ENCODE measurements around the gene UBE2E1. TPM values are rescaled to one million over a fixed set of nuclear protein-coding genes. Genes with fewer than 3 reads are reported as not detected.

UBE2E1 gene
- total RNA-seq, 4 donors from 2014 or later: 89.4 to 153 (median 121) TPM

DNA sequence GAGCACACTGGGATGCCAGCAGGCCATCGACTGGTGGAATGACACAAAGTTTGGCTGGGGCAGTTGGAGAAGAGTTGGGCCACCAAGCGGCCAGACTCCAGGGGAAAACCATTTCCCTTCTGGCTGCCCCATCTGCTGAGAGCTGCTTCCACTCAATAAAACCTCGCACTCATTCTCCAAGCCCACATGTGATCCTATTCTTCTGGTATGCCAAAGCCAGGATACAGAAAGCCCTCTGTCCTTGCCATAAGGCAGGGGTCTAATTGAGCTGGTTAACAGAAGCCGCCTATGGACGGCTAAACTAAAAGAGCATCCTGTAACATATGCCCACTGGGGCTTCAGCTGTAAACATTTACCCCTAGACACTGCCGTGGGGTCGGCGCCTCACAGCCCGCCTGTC is 55.9 kb downstream of the UBE2E1 start:
- 86 to 90% methylated on average over 4 to 7 of the region's 9 CpGs for WGBS, 2 donors (ENCODE audit: low coverage in 1 of 2)
- ATAC-seq: no peak
- Histone ChIP-seq H3K27ac (no peak overlapping the region), H3K27me3 (no peaks in the 10 kb centered on the region), H3K9me3 (no peaks in the 10 kb centered on the region), H3K4me3 (no peak overlapping the region), H3K36me3 (no peaks in the 10 kb centered on the region), H3K4me1 (peaks cover 9 to 86% (median 31%) of the 10 kb centered on the region in 3 donors)
- TF ChIP-seq POLR2A (IDR thresholded peaks at IDR 0.05) (no peak), CTCF (IDR thresholded peaks at IDR 0.05) (no peak), POLR2AphosphoS5 (IDR thresholded peaks at IDR 0.05) (no peak), EP300 (IDR thresholded peaks at IDR 0.05) (no peak)

DNA sequence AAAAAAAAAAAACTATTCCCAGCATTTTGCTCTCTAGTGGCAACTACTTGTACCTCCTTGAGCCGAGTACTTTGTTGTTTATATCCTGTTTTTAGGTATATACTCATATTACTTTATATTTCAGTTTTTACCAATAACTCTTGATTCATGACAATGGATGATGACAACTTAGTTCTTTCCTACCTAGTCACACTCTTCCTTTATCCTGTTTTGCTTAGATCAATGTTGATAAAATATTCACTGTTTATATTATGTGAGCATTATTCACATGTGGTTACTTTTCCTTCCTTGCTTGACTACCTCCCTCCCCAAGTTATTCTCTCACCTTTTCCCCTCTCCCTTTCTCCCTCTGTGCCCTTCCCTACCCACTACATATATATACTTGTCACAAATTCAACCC is 57.3 kb downstream of the UBE2E1 start:
- H3K4me1 ChIP-seq: peaks cover 9 to 86% (median 23%) of the 10 kb centered on the region in 3 donors
- H3K27ac ChIP-seq: no peak overlapping the region
- TF ChIP-seq POLR2A (IDR thresholded peaks at IDR 0.05): no peak
- no peak for TF ChIP-seq POLR2AphosphoS5 (IDR thresholded peaks at IDR 0.05)
- TF ChIP-seq CTCF (IDR thresholded peaks at IDR 0.05): no peak
- no peak for TF ChIP-seq EP300 (IDR thresholded peaks at IDR 0.05)
- no peaks in the 10 kb centered on the region for H3K36me3 ChIP-seq
- no peaks in the 10 kb centered on the region for H3K9me3 ChIP-seq
- 71 to 76% methylated on average over 1 of the region's 1 CpG for WGBS, 2 donors (ENCODE audit: low coverage in 1 of 2)
- no peak for ATAC-seq
- H3K4me3 ChIP-seq: no peak overlapping the region
- H3K27me3 ChIP-seq: no peaks in the 10 kb centered on the region

DNA sequence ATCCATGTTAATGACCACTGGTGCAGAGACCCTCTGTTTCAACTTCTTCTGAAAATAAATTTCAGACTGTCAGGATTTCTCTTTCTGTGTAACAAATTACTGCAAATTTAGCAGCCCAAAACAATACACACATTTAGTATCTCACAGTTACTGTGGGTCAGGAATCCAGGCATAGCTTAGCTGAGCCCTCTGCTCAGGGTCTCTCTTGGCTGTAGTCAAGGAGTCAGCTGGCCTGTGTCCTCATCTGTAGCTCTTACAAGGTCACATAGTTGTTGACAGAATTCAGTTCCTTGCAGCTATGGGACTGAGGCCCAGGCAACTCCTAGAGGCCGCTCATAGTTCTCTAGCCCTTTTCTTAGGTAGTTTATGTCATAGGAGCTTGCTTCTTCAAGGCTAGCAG is 59.2 kb downstream of the UBE2E1 start:
- no peak overlapping the region for H3K27ac ChIP-seq
- TF ChIP-seq EP300 (IDR thresholded peaks at IDR 0.05) (no peak), POLR2AphosphoS5 (IDR thresholded peaks at IDR 0.05) (no peak), CTCF (IDR thresholded peaks at IDR 0.05) (no peak), POLR2A (IDR thresholded peaks at IDR 0.05) (no peak)
- no peak for ATAC-seq

DNA sequence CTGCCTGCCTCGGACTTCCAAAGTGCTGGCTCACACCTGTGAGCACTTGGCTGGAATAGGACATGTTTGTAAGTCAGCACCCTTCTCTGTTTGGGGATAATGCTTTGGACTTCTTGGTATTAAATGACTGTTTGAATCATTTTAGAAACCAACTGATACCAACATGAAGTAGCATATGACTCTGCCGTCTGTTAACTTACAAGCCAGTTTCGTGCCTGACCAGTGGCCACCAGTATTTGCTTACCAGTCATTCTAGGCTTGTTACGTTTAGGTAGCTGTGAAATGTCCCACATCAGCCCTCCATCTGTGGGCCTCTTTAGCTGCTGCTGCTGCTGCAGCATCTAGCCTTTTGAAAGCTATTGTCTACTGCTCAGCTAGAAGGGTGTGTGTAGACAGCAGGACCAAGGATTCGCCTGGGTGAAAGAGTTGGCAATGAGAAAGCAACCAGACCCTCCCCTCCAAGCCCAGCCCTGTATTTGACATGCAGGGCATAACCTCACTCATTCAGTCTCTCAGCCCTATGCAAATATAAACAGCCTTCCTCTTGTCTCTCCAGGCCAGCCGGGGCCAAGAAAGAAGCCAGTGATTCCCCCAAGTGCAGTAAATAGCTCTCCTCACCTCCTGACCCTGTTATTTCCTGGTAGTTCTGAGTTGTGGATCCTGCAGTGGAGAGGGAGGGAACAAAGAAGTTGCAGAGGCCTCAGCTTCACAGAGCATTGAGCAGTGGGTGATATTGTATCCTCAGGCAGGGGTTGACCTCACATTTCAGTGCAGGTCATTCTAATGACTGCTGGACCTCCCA is 60.0 kb downstream of the UBE2E1 start:
- peak overlapping the region in 1 of 4 donors; percentile 14 for H3K27ac ChIP-seq
- H3K4me3 ChIP-seq: no peak overlapping the region
- peak; percentile 51 for ATAC-seq
- H3K4me1 ChIP-seq: peaks cover 0 to 67% (median 11%) of the 10 kb centered on the region in 3 donors
- WGBS, 2 donors (ENCODE audit: low coverage in 1 of 2): 62% methylated on average over 5 of the region's 6 CpGs; no CpG with 5 or more reads in 1 of the 2 donors
- no peaks in the 10 kb centered on the region for H3K9me3 ChIP-seq
- H3K27me3 ChIP-seq: no peaks in the 10 kb centered on the region
- no peak for TF ChIP-seq POLR2AphosphoS5 (IDR thresholded peaks at IDR 0.05)
- no peak for TF ChIP-seq CTCF (IDR thresholded peaks at IDR 0.05)
- no peaks in the 10 kb centered on the region for H3K36me3 ChIP-seq

More for the DNA sequence above, 59.2 kb downstream of the UBE2E1 start:
- 40 to 75% methylated on average over 1 of the region's 1 CpG for WGBS, 2 donors (ENCODE audit: low coverage in 1 of 2)
- Histone ChIP-seq H3K9me3 (no peaks in the 10 kb centered on the region), H3K36me3 (no peaks in the 10 kb centered on the region), H3K4me3 (no peak overlapping the region), H3K27me3 (no peaks in the 10 kb centered on the region), H3K4me1 (peaks cover 0 to 71% (median 11%) of the 10 kb centered on the region in 3 donors)

- no peak for ATAC-seq
- Histone ChIP-seq H3K36me3 (no peaks in the 10 kb centered on the region), H3K27ac (no peak overlapping the region), H3K27me3 (no peaks in the 10 kb centered on the region), H3K4me3 (no peak overlapping the region), H3K9me3 (no peaks in the 10 kb centered on the region), H3K4me1 (peaks cover 0 to 58% (median 11%) of the 10 kb centered on the region in 3 donors)
- TF ChIP-seq EP300 (IDR thresholded peaks at IDR 0.05) (no peak), CTCF (IDR thresholded peaks at IDR 0.05) (no peak), POLR2AphosphoS5 (IDR thresholded peaks at IDR 0.05) (no peak), POLR2A (IDR thresholded peaks at IDR 0.05) (no peak)
- WGBS, 2 donors (ENCODE audit: low coverage in 1 of 2): 50 to 73% methylated on average over 1 of the region's 1 CpG
Observed at GRCh38 chr3:23867400-23867799, 61.6 kb downstream of the UBE2E1 start.

Measured in gastroesophageal sphincter (tissue), 4 donors.